Right hindlimb (tissue), 1 donor: ENCODE results near the gene FTH1.

Experiments used
- DNase-seq: peaks from one replicate; pipeline ENCODE4 v3.0.0-alpha.2; 2018

Gene FTH1

DNA sequence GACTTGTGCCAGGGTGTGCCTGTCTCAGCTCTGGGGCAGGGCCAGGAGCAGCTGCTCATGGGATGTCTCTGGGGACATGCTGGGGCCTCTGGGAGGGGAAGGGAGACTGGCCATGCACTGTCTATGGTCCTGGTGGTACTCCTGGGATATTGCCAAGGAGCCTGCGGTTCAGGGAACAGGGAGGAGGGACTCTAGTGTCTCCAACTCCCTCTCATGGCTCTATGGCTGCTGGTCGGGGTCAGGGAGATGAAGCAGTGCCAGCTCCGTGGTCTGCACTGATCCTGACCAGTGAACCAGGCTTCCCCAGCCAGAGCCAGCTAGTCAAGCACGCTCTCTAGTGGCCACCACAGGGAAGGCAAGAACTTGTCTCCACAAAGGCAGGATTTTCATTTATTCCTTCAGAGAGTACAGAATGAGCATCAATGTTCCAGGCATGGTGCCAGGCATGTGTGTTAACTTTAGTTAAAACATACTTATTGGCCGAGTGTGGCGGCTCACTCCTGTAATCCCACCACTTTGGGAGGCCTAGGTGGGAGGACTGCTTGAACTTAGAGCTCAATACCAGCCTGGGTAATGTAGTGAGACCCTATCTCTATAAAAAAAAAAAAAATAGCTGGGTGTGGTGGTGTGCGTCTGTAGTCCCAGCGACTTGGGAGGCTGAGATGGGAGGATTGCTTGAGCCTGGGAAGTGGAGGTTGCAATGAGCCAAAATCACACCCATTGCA, 19.8 kb downstream of the FTH1 start:
- peak; percentile 95 for DNase-seq

DNA sequence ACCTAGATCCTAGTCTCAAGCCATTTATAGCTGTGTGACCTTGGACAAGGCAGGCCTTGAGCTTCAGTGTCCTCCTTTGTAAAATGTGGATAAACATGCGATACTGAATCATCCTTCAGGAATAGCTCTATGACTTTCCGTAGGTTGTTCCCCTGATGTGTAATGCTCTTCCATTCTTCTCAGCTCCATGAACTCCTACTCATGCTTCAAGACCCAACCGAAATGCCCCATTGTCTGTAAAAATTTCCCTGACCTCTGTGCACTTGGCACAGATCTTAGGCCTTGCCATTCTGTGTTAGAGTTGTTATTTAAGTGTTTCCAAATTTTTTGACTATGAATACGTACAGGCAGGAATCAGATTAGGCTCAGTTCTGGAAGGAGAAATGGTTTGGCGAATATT, 20.5 kb downstream of the FTH1 start:
- no peak for DNase-seq

DNA sequence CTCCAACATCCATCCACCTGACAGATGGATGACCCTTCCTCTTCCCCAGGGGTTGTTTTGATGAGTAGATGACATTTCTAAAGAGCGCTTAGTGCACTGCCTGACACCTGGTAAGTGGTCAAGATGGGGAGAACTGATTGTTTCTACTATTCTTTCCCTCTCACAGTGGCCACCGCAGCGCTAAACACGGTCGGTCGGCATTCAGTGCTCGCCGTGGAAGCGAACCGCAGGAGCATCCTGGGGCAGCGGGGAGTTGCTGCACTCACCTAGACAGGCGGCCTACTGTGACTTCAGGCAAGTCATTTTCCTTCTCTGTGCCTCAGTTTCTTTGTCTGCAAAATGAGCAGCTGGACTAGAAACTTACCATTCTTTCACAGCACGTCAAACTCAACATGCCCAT, 22.2 kb downstream of the FTH1 start:
- no peak for DNase-seq

DNA sequence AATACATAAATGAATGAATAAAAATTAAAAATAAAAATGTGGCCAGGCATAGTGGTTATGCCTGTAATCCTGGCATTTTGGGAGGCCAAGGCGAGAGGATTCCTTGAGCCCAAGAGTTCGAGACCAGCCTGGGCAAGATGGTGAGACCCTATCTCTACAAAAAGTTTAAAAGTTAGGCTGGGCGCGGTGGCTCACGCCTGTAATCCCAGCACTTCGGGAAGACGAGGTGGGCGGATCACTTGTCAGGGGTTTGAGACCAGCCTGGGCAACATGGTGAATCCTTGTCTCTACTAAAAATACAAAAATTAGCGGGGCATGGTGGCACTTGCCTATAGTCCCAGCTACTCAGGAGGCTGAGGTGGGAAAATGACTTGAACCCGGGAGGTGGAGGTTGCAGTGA, 27.0 kb downstream of the FTH1 start:
- no peak for DNase-seq

DNA sequence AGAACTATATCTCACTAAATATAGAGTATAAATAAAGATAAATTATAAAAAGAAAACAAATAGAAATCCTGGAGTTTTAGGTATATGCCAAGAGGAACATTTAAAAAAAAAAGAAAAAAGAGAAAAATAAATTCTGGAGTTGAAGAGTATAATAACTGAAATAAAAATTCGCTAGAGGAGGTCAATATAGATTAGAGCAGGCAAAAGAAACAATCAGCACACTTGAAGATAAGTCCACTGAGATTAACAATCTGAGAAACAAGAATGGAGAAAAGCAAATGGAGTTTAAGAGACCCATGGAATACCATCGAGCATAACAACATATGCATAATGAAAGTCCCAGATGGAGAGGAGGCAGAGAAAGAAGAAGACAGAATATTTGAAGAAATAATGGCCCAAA, 31.6 kb downstream of the FTH1 start:
- DNase-seq = no peak

DNA sequence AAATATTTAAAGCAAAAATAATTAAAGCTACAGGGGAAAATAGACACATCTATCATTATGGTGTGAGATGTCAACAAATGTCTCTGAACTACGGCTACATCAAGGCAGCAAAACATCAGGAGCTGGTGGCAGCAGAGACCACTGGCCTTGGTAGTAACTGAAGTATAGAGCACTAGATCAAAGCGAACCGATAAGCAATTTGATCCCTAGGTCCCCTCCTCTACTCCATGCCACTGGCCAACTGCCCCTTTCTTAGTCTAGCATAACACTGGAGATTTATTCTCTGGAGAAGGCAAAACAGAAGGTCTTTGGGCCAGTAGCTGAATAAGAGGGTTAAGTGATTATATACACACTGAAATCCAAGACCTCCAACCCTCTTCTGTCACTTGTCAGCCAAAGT, 36.5 kb downstream of the FTH1 start:
- no peak for DNase-seq

DNA sequence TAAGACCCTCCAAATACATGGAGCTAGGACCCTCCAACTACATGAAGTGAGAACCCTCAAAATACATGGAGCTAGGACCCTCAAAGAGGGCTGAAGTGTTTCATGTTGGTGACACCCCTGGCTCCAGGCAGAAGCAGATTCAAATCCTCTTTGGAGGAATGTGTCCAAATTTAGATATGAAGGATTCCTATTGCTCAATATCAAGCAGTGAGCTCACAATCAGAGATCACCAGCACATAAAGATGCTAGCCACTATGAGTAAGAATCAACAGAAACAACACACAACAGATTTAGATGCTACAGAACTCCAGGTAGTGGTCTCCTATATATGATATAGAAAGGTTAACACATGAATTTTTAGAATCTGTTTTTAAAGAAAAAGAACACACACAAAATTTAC, 38.8 kb downstream of the FTH1 start:
- DNase-seq = no peak

DNA sequence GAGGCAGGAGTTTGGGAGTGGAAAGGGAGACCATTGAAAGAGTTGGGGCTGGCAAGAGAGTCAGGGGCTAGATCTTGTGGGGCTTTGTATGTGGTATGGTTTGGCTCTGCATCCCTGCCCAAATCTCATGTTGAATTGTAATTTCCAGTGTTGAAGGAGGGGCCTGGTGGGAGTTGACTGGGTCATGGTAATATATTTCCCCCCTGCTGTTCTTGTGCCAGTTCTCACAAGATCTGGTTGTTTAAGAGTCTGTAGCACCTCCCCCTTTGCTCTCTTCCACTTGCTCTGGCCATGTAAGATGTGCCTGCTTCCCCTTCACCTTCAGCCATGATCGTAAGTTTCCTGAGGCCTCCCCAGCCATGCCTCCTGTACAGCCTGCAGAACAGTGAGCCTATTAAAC, 39.9 kb downstream of the FTH1 start:
- DNase-seq = peak; percentile 7

DNA sequence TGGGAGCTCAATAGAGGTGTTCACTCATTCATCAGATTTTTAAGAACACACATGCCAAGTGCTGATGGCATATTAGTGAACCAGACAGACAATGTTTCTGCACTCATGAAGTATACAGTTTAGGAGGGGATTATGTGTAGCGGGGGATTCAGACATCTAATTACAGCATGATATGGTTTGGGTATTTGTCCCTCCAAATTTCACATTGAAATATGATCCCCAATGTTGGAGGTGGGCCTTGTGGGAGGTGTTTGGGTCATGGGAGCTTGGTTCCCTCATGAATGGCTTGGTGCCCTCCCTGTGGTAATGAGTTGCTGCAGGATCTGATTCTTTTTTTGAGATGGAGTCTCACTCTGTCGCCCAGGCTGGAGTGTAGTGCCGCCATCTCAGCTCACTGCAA, 41.2 kb downstream of the FTH1 start:
- DNase-seq = peak; percentile 17

DNA sequence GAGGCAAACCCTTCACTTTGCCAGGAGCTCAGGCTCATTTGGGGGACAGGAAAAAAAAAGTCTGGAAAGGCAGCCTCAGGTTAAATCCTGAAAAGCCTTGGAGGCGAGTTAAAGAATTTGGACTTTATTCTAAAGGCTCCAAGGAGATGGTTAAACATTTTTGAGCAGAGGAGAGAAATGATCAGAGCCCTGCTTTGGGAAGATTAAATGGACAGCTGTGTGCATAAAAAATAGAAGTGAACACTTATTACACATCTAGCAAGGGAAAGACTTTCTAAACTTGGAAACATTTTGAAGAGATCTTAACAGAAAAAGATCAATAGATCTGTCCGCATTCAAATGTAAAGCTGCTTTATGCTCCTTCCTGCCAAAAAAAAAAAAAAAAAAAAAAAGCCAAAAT, 41.7 kb downstream of the FTH1 start:
- no peak for DNase-seq

DNA sequence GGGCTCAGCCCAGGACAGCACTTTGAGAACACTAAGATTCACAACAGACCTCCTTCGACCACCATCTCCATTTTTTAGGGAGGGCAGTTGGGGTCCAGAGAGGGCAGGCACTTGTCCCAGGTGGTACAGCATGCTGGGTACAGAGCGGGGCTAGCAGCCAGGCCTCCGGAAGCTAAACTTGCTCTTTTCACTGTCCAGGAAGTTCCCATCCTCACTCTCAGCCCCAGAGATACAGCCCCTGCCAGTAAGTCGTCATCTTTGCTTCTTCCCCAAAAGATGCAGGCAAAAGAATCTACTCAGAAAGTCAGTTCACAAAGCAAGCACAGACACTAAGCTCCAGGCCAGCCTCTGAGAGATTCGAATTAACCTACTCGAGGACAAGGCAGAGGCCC, 43.4 kb downstream of the FTH1 start:
- DNase-seq = peak; percentile 68

DNA sequence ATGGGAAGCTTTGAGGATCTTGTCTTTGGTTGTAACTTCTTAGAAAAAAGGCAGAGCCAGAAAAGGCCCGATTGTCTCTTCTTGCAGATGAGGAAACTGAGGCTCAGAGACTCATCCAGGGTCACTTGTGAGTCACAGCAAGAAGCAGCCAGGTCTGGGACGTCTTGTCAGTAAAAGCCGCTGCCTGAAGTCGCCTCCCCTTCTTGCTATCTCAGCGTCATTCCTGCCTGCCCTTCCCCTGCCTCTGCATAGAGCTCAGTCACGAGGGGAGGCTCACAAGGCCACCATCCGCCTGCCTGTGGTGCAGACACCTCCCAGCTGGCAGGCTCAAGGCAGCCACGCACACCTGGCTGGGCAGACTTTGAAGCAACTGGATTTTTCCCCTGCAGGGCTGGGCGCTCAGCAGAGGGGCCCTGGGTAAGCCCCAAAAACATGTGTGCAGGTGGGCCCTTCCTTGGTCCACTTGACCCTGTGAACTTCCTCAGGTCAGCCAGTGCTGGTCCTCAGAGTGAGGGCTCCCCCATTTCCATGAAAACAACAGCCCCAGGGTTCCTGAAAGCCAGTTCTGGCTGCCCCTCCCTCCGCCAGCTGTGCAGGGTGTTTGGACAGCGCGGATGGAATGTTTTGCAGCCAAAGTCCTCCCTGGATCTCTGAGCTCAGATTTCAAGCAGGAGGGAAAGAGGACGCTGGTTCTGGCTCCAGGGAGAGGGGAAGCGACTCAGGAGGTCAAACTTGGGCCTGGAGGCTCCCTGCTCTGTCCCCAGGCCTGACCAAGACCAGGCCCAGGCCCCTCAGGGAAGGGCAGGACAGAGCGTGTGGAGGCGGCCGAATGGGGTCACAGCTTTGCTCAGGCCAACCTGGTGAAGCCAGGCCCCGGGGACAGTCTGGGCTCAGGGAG, 44.0 kb downstream of the FTH1 start:
- DNase-seq = peak; percentile 93

DNA sequence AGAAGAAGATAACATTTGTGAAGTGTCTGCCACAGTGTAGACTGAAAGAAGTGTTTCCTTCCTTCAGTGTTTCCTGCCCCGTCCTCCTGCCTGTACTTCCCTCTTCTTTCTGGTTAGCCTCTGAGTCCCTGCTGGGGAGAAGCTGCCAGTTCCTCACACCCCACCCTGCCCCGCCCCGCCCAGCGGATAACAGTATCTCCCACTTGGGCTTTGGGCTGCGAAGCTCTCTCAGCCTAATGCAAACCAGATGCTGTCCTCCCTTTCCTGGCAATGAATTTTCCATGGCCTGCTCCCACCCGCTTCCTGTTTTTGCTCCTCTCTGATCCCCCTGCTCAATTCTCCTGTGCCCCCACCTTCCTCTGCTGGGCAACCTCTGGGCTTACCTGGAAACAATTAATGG, 44.9 kb downstream of the FTH1 start:
- DNase-seq = peak; percentile 96

DNA sequence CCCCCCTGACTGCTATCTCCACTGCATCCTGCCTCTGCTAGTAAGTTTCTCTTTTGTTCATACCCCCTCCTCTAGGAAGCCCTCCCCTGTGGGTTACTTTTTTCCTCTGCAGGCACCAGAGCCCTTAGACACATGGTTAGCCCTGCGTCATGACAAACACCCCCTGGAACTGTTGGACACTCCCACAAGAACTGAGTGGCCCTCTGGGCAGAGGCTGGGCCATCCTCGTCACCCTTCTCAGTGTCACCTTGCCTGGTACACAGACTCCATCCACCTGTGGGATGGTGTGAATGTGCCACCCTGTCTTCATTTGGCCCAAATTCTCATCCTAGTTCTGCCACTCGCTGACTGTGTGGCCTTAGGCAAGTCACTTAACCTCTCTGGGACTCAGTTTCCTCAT, 46.0 kb downstream of the FTH1 start:
- peak; percentile 10 for DNase-seq

DNA sequence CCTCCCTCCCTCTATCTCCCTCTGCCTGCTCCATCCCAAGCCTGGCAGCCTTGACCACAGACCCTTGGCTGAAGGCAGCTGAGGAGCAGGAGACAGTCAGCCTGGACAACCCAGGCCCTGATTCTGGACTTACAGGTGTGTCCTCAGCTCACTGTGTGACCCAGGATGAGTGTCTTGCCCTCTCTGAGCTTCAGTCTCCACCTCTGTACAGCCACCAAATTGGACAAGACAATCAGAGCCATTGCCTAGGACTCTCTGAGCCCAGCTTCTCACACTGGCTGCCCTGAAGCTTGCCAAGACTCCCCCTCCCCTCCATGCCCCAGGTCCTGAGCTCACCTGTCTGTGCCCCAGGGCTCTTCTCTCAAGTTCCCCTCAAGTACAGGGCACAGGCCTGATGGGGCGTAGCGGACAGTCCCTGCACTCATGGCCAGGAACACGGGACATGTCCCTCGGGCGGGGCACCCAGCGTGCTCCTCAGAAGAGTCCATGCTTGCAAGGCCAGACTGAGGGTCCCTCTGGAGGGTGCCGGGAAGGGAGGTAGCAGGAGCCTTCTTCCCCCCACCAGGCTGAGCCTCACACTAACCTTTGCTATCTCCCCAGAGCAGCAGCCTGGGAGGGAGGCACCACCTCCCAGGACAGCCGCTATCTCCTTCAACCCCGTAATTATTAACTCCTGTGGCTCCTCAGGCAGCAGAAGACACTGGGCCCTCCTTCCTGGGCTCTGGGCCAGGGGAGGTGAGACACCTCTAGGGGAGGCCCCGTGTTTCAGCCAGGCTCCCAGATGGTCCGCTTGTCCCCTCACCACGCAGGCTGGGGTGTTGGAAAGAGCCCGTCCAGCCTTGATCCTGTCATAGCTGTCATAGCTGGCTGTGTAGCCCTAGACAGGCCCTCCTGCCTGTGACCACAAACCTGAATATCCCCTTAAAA, 47.5 kb downstream of the FTH1 start:
- peak; percentile 33 for DNase-seq

DNA sequence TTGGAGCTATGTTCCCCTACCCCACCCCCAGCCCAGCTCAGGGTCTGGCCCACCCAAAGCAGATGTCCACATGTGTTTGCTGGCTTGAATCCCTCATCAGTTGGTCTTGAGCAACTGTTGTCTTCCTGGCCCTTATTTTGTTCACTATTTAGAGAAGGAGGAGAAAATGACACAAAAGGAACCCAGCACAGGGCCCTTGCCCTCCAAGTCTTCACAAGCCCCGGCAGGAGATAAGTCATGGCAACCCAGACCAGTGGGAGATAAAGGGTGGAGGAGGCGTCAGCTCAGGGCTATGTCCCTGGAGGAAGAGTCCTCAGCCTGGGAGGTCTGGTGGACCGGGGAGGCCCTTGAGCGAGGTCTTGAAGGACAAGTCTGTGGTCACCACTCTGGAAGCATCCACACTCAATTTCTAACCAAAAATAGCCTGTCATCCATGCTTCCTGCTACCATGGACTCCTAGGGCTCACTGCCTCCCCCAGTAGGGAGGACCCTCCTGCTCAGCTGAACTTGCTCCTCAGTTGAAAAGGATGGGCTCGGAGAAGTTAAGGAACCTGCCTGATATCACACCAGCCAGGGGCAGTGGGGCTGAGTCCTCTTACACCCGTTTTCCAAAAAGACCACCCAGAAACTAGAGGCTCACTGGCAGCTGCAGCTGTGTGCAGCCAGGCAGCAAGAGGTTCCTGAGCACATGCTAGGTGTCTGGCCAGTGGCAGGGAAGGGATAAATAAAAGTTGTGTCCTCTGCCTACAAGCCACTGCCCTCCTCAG, 48.3 kb downstream of the FTH1 start:
- DNase-seq = peak; percentile 44

DNA sequence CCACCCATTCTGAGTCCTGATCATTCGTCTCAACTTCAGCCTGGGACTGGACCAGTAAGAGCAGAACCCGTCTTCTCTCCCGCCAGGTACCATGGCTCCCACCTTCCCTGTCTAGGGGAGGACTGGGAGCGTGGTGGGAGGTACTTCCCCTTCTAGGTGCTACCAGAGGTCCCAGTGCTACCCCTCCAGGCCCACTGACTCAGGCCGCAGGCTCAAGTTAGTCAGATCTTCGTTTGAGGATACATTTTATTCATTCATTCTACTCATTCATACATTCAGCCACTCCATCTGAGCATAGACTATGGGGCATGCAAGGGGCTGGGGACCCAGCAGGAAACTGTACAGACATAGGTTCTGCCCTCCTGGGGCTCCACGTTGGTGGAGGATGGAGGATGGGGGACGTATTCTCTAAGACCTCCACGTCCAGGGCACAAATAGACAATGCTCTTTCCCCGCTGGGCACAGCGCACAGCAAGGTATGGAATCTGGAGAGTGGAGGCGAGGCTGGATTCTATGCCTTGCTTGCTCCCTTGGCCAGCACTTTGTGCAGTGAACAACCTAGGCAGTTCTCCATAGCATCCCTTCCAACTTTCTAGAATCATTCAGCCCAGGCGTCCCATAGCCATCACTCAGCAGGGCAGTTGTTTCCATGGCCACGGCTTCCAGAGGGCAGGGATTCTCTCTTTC, 49.0 kb downstream of the FTH1 start:
- DNase-seq = no peak

DNA sequence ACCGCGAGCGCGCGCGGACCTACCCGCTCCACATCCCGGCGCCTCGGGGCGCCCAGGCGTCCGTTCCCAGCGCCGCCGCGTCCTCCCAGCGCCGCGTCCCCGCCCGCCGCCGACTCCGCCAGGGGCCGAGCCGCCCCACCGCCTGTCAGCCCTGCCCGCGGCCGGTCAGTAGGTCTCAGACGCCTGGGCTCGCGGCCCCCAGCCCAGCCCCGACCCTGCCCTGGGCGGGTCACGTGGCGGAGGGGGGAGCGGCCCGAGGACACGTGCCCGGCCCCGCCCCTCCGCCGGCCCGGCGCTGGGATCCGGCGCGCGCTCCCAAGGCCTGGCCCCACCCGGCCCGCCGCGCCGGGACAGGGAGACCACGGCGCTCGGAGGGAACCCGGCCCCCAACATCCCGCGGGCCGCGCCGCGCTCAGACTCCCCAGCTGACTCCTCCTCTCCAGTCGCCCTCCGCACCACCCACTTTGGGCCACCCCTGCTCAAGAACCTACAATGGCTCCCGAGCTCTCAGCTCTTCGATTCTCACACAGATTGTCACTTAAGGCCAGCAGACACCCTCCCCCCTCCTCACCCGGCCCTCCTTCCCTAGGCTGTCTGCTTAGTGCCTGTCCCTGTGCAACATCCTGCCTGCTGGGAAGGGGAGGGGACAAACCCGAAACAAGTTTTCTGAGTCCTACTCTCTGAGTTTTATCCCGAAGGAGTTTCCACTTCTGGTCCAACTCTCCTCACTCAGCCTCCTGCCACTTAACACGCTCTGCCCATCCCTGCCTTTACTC, 49.9 kb downstream of the FTH1 start, which contains the start of gene RAB3IL1:
Gene RAB3IL1, minus strand, starts transcription at position 233 of the 776 bp plus-strand sequence. Its CDS starts 199 bp downstream, at position 34.
- DNase-seq = peak; percentile 84

DNA sequence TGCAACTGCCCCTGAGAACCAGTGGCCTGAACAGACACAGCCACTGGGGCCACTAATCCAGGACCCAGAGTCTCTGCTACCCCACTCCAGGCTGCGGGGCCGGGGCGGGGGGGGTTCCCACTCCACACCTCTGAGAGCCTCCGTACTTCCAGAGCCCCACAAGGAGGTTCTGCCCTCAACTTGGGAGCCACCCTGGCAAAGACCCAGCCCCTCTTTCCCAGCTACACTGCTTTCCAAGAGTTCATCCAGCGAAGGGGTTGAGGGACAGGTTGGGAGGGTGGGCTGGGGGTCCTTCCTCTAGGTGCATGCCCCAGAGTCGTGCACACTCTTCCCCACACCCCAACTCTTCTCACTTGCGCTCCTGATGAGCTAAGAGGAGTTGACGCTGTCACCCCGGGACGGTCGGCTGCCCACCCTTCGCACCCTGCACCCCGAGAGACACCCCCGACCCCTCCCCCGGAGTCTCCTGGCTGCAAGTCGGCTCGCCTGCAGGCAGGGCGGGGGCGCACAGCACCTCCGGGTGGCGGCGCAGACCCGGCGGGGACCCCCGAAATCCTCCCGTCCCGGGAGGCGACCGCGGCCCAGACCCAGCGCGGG, 50.6 kb downstream of the FTH1 start:
- peak; percentile 42 for DNase-seq

DNA sequence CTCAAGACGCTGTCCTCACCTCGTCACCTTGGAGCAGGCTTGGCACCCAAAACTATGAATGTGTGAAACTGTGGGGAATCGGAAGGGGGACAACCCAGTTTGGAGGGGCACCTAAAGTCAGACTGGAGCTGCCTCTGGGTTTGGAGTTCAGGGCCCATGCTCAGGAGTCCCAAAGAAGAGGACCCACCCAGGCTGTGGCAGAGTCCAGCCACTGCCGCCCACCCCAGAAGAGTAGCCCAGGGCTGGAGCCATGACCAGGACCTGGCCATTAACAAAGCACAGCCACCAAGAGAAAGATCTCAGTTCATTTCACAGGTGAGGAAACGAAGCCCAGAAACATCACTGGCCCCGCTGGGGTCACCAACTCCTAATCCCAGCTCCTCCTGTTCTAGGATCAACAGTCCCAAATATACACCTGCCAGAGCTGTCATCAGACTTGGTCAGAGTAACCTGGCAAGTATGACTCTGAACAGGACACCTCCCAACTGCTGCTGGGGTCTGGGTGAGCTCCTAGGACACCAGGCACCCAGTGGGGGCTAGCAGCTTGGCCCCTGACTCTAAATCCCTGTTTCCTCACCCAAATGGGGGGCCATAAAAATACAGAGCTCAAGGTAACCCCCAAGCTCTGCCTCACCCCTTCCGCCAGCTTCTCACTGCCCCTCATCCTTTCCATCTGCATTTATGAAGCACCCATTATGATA, 52.8 kb downstream of the FTH1 start:
- peak; percentile 12 for DNase-seq
